Measurements from ENCODE around the gene DUSP19.
A peak's percentile ranks its signal among the peaks of the same experiment; 100 is the strongest.
"Not testable (repeated sequence)": the region's sequence is repeated elsewhere in the genome, so short reads cannot be mapped to it uniquely, and the experiment has no call there.

Gene DUSP19

DNA sequence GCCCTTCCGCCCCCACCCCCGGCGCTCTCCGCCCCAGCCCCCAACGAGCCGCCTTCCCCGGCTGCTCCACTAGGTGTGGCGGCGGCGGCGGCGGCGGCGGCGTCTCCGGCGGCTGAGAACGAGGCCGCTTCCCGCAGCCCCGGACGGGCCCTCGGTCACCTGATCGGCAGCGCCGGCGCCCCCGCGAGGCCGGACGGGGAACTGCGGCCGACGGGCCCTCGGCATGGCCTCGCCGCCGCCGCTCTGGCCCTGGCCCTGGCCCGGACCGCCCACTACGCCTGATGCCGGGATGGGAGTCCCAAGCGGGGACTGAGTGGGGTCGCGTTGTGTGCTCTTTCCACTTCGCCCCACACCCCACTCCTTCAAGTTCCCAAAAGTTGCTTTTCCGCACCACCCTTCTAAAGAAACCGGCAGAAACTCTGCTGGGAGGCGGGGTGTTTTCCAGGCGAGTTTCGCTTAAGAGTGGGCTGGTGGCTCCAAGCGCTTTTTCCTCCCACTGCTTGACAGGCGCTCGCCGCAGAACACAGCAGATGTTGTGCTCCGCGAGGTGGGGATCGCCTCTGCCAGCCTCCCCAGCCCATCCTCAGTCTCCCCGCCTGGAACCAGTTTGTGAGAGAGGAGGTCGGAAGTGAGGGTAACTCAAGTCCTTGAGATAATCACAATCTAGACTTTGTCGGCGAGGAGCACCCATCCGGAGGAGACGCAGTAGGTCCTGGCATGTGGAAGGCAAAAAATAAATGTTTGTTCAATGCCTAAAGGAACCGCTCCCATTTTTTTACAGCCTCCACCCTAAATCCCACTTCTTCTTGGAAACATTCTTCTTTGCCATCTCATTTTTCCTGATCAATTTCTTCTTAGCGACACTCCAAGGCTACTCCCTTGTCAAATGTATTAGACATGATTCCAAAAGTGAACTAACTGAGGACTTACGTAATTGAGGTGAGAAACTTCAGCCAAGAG, 39.9 kb upstream of the DUSP19 start, which contains the start of gene NCKAP1:
NCKAP1 (minus strand) TSS at position 117 of the 960 bp plus-strand sequence. CDS start 358 bp downstream, outside the sequence.
- Histone ChIP-seq H3K9ac (ENCODE audit: low read length) (peak within 1 kb of the TSS; percentile 94), H3K27ac (ENCODE audit: low read depth, low read length) (peak within 1 kb of the TSS; percentile 95), H3K9me3 (ENCODE audit: control insufficient read depth, insufficient read depth, low read depth, low read length) (no peaks in the 10 kb centered on the region), H3K36me3 (ENCODE audit: control insufficient read depth, insufficient read depth, low read length) (no peaks in the 10 kb centered on the region), H3K4me3 (ENCODE audit: low read depth, low read length) (peak within 1 kb of the TSS; percentile 98), H3K4me1 (ENCODE audit: control insufficient read depth, insufficient read depth, low read length) (peaks cover 16% of the 10 kb centered on the region), H3K27me3 (ENCODE audit: control insufficient read depth, insufficient read depth, low read length) (no peaks in the 10 kb centered on the region)

DNA sequence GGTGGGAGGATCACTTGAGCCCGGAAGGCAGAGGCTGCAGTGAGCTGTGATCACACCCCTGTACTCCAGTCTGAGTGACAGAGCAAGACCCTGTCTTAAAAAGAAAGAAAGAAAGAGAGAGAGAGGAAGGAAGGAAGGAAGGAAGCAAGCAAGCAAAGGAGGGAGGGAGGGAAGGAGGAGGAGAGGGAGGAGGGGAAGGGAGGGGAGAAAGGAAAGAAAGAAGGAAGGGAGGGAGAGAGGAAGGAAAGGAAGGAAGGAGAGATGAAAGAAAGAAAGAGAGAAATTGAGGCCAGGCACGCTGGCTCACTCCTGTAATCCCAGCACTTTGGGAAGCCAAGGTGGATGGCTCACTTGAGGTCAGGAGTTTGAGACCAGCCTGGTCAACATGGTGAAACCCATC, 37.9 kb upstream of the DUSP19 start:
- no peaks in the 10 kb centered on the region for H3K27me3 ChIP-seq (ENCODE audit: control insufficient read depth, insufficient read depth, low read length)
- H3K9me3 ChIP-seq (ENCODE audit: control insufficient read depth, insufficient read depth, low read depth, low read length), result peaks cover 3% of the 10 kb centered on the region; the same call in 1 of the 2 replicates

DNA sequence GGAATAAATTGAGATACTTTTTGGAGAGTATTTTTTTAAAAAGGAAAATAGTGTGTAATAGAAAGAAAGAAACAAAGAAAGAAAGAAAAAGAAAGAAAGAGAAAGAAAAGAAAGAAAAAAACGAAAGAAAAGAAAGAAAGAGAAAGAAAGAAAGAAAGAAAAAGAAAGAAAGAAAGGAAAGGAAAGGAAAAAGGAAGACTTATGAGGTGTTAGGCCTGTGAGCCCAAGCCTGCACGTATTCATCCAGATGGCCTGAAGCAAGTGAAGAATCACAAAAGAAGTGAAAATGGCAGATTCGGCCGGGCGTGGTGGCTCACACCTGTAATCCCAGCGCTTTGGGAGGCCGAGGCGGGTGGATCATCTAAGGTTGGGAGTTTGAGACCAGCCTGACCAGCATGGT, 35.0 kb upstream of the DUSP19 start:
- peaks cover 31% of the 10 kb centered on the region for H3K9me3 ChIP-seq (ENCODE audit: control insufficient read depth, insufficient read depth, low read depth, low read length)
- H3K36me3 ChIP-seq (ENCODE audit: control insufficient read depth, insufficient read depth, low read length); H3K4me1 ChIP-seq (ENCODE audit: control insufficient read depth, insufficient read depth, low read length); H3K27ac ChIP-seq (ENCODE audit: low read depth, low read length); H3K27me3 ChIP-seq (ENCODE audit: control insufficient read depth, insufficient read depth, low read length); H3K9ac ChIP-seq (ENCODE audit: low read length); H3K4me3 ChIP-seq (ENCODE audit: low read depth, low read length): not testable (repeated sequence)

More for the DNA sequence above, 37.9 kb upstream of the DUSP19 start:
- H3K4me3 ChIP-seq (ENCODE audit: low read depth, low read length), result no peak overlapping the region
- no peaks in the 10 kb centered on the region for H3K36me3 ChIP-seq (ENCODE audit: control insufficient read depth, insufficient read depth, low read length)
- H3K9ac ChIP-seq (ENCODE audit: low read length), result no peak overlapping the region
- peaks cover 4% of the 10 kb centered on the region; the same call in 1 of the 2 replicates for H3K4me1 ChIP-seq (ENCODE audit: control insufficient read depth, insufficient read depth, low read length)
- H3K27ac ChIP-seq (ENCODE audit: low read depth, low read length), result no peak overlapping the region

DNA sequence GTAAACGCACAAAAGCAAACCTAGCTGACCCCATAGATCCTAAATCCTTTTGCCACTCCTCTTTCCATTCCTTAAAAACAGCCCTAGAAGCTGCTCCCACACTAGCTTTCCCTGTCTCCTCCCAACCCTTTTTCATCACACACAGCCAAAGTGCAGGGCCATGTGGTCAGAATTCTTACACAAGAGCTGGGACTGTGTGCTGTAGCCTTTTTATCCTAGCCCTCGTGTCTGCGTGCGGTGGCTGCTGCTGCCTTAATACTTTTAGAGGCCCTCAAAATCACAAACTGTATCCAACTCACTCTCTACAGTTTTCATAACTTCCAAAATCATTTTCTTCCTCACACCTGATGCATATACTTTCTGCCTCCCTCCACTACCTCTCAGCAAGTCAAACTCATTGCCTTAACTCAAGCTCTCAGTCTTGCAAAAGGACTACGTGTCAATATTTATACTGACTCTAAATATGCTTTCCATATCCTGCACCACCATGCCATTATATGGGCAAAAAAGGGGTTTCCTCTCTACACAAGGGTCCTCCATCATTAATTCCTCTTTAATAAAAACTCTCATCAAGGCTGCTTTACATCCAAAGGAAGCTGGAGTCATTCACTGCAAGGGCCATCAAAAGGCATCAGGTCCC, 30.9 kb upstream of the DUSP19 start:
- not testable (repeated sequence) for H3K36me3 ChIP-seq (ENCODE audit: control insufficient read depth, insufficient read depth, low read length); H3K4me3 ChIP-seq (ENCODE audit: low read depth, low read length); H3K9ac ChIP-seq (ENCODE audit: low read length); H3K27me3 ChIP-seq (ENCODE audit: control insufficient read depth, insufficient read depth, low read length); H3K27ac ChIP-seq (ENCODE audit: low read depth, low read length); H3K4me1 ChIP-seq (ENCODE audit: control insufficient read depth, insufficient read depth, low read length)
- peaks cover 34% of the 10 kb centered on the region for H3K9me3 ChIP-seq (ENCODE audit: control insufficient read depth, insufficient read depth, low read depth, low read length)

DNA sequence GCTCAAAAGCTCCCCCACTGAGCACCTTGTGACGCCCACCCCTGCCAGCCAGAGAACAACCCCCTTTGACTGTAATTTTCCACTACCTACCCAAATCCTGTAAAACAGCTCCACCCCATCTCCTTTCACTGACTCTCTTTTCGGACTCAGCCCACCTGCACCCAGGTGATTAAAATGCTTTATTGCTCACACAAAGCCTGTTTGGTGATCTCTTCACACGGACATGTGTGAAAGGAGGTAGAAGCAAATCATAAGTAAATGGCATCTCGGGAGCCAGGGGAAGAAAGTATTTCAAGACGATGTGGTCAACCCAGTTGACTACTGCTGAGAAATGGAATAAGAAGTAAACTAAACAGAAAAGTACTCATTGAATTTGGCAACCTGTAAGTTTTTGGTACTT, 29.1 kb upstream of the DUSP19 start:
- Histone ChIP-seq H3K27ac (ENCODE audit: low read depth, low read length) (peak overlapping the region; percentile 91; the same call in 1 of the 2 replicates), H3K4me1 (ENCODE audit: control insufficient read depth, insufficient read depth, low read length) (peaks cover 8% of the 10 kb centered on the region), H3K4me3 (ENCODE audit: low read depth, low read length) (peak overlapping the region; percentile 53), H3K27me3 (ENCODE audit: control insufficient read depth, insufficient read depth, low read length) (no peaks in the 10 kb centered on the region), H3K9me3 (ENCODE audit: control insufficient read depth, insufficient read depth, low read depth, low read length) (peaks cover 43% of the 10 kb centered on the region), H3K9ac (ENCODE audit: low read length) (peak overlapping the region; percentile 76), H3K36me3 (ENCODE audit: control insufficient read depth, insufficient read depth, low read length) (no peaks in the 10 kb centered on the region; the same call in 1 of the 2 replicates)

DNA sequence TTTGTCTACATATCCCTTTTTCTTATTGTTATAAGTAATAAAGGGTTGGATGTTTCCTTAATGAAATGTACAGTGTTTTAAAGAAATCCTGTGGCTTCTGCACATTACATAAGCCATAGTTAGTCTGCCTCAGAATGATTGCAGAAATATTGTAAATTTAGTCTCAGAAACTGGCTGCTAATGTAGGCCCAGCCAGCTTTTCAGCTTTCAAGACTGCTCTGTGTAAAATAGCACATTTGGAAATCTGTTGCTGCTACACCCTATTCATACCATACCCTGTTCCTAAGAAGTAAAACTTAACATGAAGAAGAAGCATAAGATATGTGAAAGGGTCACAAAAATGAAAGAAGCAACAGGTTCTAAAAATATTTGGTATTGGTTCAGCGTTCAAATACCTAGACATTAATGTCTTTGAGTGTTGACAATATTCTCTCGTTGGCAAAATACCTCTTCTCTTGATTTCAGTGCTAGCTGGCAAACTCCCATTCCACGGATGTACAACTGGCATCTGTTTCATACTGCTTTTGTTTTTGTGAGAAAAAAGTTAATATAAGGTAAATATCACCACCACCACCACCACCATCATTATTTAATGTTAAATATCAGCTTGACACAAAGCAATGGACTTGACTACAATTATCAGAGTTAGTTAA, 21.1 kb upstream of the DUSP19 start:
- H3K36me3 ChIP-seq (ENCODE audit: control insufficient read depth, insufficient read depth, low read length), result no peaks in the 10 kb centered on the region; the same call in 1 of the 2 replicates
- no peak overlapping the region for H3K27ac ChIP-seq (ENCODE audit: low read depth, low read length)
- peaks cover 12% of the 10 kb centered on the region for H3K9me3 ChIP-seq (ENCODE audit: control insufficient read depth, insufficient read depth, low read depth, low read length)
- no peak overlapping the region for H3K4me3 ChIP-seq (ENCODE audit: low read depth, low read length)
- no peaks in the 10 kb centered on the region for H3K4me1 ChIP-seq (ENCODE audit: control insufficient read depth, insufficient read depth, low read length)
- no peaks in the 10 kb centered on the region for H3K27me3 ChIP-seq (ENCODE audit: control insufficient read depth, insufficient read depth, low read length)
- no peak overlapping the region for H3K9ac ChIP-seq (ENCODE audit: low read length)

DNA sequence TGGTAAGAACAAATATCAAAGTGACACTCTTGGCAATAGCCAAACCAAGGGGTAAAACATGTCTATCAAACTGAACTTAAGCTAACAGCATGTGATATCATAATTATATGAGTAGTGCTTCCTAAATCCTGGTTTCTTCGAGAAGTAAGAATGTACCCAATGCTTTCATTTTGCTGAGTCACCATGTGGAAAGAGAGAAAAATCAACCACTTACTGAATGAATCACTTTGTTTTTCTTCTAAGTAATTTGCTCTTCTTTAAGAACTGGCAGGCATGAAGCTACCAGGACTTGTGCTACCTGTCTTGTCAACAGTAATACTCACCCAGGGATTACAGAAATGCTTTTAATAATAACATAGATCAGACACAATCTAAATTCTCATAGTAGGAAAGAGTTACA, 19.0 kb upstream of the DUSP19 start:
- Histone ChIP-seq H3K36me3 (ENCODE audit: control insufficient read depth, insufficient read depth, low read length) (no peaks in the 10 kb centered on the region), H3K4me3 (ENCODE audit: low read depth, low read length) (no peak overlapping the region), H3K9ac (ENCODE audit: low read length) (no peak overlapping the region), H3K27me3 (ENCODE audit: control insufficient read depth, insufficient read depth, low read length) (no peaks in the 10 kb centered on the region), H3K9me3 (ENCODE audit: control insufficient read depth, insufficient read depth, low read depth, low read length) (0 out of 2 replicates have a peak, but pooled peaks cover 2% of the 10 kb centered on the region), H3K27ac (ENCODE audit: low read depth, low read length) (no peak overlapping the region), H3K4me1 (ENCODE audit: control insufficient read depth, insufficient read depth, low read length) (no peaks in the 10 kb centered on the region)

DNA sequence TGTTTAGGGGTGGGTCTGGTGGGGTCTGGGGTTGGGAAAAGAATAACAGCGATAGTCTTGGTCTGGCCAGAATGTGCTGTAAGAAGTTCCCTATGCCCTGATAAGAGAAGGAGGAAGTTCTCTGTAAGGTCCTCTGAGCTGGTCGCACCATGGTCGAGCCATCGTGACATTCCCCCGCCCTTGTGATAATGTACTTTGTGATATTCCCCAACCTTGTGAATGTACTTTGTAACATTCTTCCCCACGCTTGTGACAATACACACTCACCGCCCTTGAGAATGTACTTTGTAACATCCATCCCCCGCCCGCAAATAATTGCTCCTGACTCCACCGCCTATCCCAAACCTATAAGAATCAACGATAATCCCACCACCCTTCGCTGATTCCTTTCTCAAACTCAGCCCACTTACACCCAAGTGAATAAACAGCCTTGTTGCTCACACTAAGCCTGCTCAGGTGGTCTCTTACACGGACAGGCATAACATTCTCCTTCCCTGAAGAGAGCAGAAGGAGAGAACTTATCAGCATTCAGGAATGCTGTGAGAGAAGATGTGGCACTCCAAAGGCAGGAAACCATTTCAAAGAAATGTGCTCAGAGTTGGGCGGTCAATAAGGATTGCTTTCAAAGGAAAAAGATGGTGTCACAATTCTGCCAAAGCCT, 17.8 kb upstream of the DUSP19 start:
- Histone ChIP-seq H3K27me3 (ENCODE audit: control insufficient read depth, insufficient read depth, low read length) (no peaks in the 10 kb centered on the region), H3K9ac (ENCODE audit: low read length) (no peak overlapping the region), H3K4me1 (ENCODE audit: control insufficient read depth, insufficient read depth, low read length) (no peaks in the 10 kb centered on the region), H3K9me3 (ENCODE audit: control insufficient read depth, insufficient read depth, low read depth, low read length) (0 out of 2 replicates have a peak, but pooled peaks cover 2% of the 10 kb centered on the region), H3K27ac (ENCODE audit: low read depth, low read length) (no peak overlapping the region), H3K36me3 (ENCODE audit: control insufficient read depth, insufficient read depth, low read length) (no peaks in the 10 kb centered on the region), H3K4me3 (ENCODE audit: low read depth, low read length) (no peak overlapping the region)

DNA sequence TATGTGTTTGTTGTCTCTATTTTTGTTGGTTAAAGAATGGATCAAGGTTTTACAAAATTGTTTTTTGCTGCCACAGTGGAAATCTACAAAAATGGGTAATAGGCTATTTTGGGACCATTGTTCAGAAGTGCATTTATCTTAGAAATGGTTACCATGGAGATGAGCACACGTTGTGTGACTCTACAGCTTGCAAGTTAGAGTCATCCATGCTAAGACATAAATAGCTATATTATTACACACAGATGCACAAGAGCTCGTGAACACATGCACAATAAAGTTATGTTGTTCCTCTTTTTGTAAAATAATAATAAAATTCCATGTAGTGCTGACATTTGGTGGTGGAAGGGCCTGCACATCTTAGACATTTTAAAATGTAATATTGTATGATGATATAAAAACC, 15.5 kb upstream of the DUSP19 start:
- no peak overlapping the region for H3K27ac ChIP-seq (ENCODE audit: low read depth, low read length)
- H3K4me3 ChIP-seq (ENCODE audit: low read depth, low read length), result no peak overlapping the region

DNA sequence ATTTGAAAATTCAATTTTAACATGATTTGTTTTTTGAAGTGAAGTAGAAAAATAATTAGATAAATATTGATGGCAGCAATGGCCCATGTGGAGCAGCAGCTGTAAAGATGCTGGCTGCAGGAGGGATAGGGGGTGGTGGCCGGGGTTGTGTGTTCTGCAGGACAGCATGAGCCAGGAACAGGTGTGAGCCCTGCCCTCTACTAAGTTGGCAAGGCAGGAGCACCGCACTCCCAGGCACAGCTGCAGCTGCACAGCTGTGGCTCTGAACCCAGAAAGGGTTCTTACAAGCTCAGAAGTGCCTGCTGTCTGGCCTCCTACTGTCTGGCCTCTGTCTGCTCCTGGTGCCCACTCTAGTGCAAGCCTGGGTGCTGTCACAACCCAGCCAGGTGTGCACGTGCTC, 10.0 kb upstream of the DUSP19 start:
- no peaks in the 10 kb centered on the region for H3K27me3 ChIP-seq (ENCODE audit: control insufficient read depth, insufficient read depth, low read length)
- no peak overlapping the region for H3K27ac ChIP-seq (ENCODE audit: low read depth, low read length)
- no peak overlapping the region for H3K4me3 ChIP-seq (ENCODE audit: low read depth, low read length)
- no peaks in the 10 kb centered on the region for H3K36me3 ChIP-seq (ENCODE audit: control insufficient read depth, insufficient read depth, low read length)
- H3K9ac ChIP-seq (ENCODE audit: low read length), result no peak overlapping the region
- H3K9me3 ChIP-seq (ENCODE audit: control insufficient read depth, insufficient read depth, low read depth, low read length), result peaks cover 19% of the 10 kb centered on the region
- no peaks in the 10 kb centered on the region; the same call in 1 of the 2 replicates for H3K4me1 ChIP-seq (ENCODE audit: control insufficient read depth, insufficient read depth, low read length)

More for the DNA sequence above, 15.5 kb upstream of the DUSP19 start:
- no peaks in the 10 kb centered on the region for H3K4me1 ChIP-seq (ENCODE audit: control insufficient read depth, insufficient read depth, low read length)
- no peaks in the 10 kb centered on the region for H3K27me3 ChIP-seq (ENCODE audit: control insufficient read depth, insufficient read depth, low read length)
- H3K36me3 ChIP-seq (ENCODE audit: control insufficient read depth, insufficient read depth, low read length), result no peaks in the 10 kb centered on the region
- no peak overlapping the region for H3K9ac ChIP-seq (ENCODE audit: low read length)
- peaks cover 2% of the 10 kb centered on the region; the same call in 1 of the 2 replicates for H3K9me3 ChIP-seq (ENCODE audit: control insufficient read depth, insufficient read depth, low read depth, low read length)
